Smooth muscle cell (in vitro differentiated cells): ENCODE data around the gene ZNF578. TPM values are rescaled to one million over a fixed set of nuclear protein-coding genes. Genes with fewer than 3 reads are reported as not detected.

Source experiments
- DNase-seq: peaks from one replicate; lab custom pipeline; 2025; ENCODE audit not compliant: unreplicated experiment; lab: John Stamatoyannopoulos, UW
- H2AFZ ChIP-seq: fragments of 200-600 bp; sonication (generic); 2 replicates; pipeline ENCODE4 v1.6.0; 2016; ENCODE audit warnings: antibody characterized with exemption, low read depth, mild to moderate bottlenecking
- H3F3A ChIP-seq: fragments of 200-600 bp; sonication (generic); 2 replicates; pipeline ENCODE4 v1.6.0; 2017; ENCODE audit warnings: antibody characterized with exemption, low read depth
- H3K27ac ChIP-seq: fragments of 200-600 bp; sonication (generic); 2 replicates; pipeline ENCODE4 v1.5.1; 2016; ENCODE audit warnings: low read depth, mild to moderate bottlenecking
- H3K27me3 ChIP-seq: fragments of 200-600 bp; sonication (generic); 2 replicates; pipeline ENCODE4 v1.6.1; 2016; ENCODE audit warnings: low read depth, mild to moderate bottlenecking
- H3K36me3 ChIP-seq: fragments of 200-600 bp; sonication (generic); 2 replicates; pipeline ENCODE4 v1.5.1; 2016; ENCODE audit warnings: low read depth
- H3K4me1 ChIP-seq: fragments of 200-600 bp; sonication (generic); 2 replicates; pipeline ENCODE4 v1.5.1; 2016; ENCODE audit warnings: low read depth
- H3K4me2 ChIP-seq: fragments of 200-600 bp; sonication (generic); 2 replicates; pipeline ENCODE4 v1.6.0; 2016; ENCODE audit warnings: mild to moderate bottlenecking
- H3K4me3 ChIP-seq: fragments of 200-600 bp; sonication (generic); 2 replicates; pipeline ENCODE4 v1.5.1; 2016; ENCODE audit warnings: mild to moderate bottlenecking
- H3K79me2 ChIP-seq: fragments of 200-600 bp; sonication (generic); 2 replicates; pipeline ENCODE4 v1.6.0; 2016; ENCODE audit warnings: low read depth, mild to moderate bottlenecking
- H3K9ac ChIP-seq: fragments of 200-600 bp; sonication (generic); 2 replicates; pipeline ENCODE4 v1.6.0; 2016; ENCODE audit warnings: low read depth
- H3K9me3 ChIP-seq: fragments of 200-600 bp; sonication (generic); replicated peaks from 2 replicates; pipeline ENCODE4 v1.5.1; 2016; ENCODE audit warnings: low read depth
- H4K20me1 ChIP-seq: fragments of 200-600 bp; sonication (generic); 2 replicates; pipeline ENCODE4 v1.6.0; 2016; ENCODE audit warnings: low read depth
- WGBS: methylation state at CpG from one replicate; pipeline ENCODE4 v1.1.7; 2016; ENCODE audit warnings: low lambda C conversion rate; 5-methylcytosine and 5-hydroxymethylcytosine counted together
- polyA plus RNA-seq: library from polyadenylated mRNA; unstranded; fragments of >200 nt; fragmentation: Nextera tagmentation; extraction: Ambion mirVana; gene quantifications from 2 replicates; pipeline ENCODE4 v1.2.1, GENCODE V29; 2016
- total RNA-seq: library from RNA; depleted of rRNA; stranded (reverse); fragments of >200 nt; gene quantifications from 2 replicates; pipeline ENCODE4 v1.2.3, GENCODE V29; 2014
- TF ChIP-seq, protein P1 (sequence below): fragments of 200-600 bp; sonication (generic); IDR thresholded peaks from 2 replicates; pipeline ENCODE4 v1.5.1; 2017; ENCODE audit warnings: borderline replicate concordance, mild to moderate bottlenecking, antibody characterized with exemption; ENCODE audit not compliant: insufficient read depth, poor library complexity, severe bottlenecking

The ZNF578 gene
- total and polyA plus RNA-seq, 2 experiments from 2014 or later, result 0.99 TPM; not detected in 1

- Histone ChIP-seq H3F3A (no peaks in the 10 kb centered on the region), H3K9ac (no peak overlapping the region), H3K4me2 (no peak overlapping the region), H3K4me3 (no peak overlapping the region), H4K20me1 (no peaks in the 10 kb centered on the region), H3K27me3 (no peaks in the 10 kb centered on the region), H3K79me2 (no peaks in the 10 kb centered on the region), H3K27ac (no peak overlapping the region), H3K4me1 (peaks cover 15% of the 10 kb centered on the region), H3K36me3 (no peaks in the 10 kb centered on the region), H2AFZ (no peak overlapping the region), H3K9me3 (no peaks in the 10 kb centered on the region)
- TF ChIP-seq, protein P1, sequence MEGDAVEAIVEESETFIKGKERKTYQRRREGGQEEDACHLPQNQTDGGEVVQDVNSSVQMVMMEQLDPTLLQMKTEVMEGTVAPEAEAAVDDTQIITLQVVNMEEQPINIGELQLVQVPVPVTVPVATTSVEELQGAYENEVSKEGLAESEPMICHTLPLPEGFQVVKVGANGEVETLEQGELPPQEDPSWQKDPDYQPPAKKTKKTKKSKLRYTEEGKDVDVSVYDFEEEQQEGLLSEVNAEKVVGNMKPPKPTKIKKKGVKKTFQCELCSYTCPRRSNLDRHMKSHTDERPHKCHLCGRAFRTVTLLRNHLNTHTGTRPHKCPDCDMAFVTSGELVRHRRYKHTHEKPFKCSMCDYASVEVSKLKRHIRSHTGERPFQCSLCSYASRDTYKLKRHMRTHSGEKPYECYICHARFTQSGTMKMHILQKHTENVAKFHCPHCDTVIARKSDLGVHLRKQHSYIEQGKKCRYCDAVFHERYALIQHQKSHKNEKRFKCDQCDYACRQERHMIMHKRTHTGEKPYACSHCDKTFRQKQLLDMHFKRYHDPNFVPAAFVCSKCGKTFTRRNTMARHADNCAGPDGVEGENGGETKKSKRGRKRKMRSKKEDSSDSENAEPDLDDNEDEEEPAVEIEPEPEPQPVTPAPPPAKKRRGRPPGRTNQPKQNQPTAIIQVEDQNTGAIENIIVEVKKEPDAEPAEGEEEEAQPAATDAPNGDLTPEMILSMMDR, result no peak
- DNase-seq, result no peak
- 32% methylated on average over 4 of the region's 4 CpGs for WGBS
These were observed 66.7 kb downstream of the ZNF578 start for GRCh38 chr19:52520013-52520412.

DNA sequence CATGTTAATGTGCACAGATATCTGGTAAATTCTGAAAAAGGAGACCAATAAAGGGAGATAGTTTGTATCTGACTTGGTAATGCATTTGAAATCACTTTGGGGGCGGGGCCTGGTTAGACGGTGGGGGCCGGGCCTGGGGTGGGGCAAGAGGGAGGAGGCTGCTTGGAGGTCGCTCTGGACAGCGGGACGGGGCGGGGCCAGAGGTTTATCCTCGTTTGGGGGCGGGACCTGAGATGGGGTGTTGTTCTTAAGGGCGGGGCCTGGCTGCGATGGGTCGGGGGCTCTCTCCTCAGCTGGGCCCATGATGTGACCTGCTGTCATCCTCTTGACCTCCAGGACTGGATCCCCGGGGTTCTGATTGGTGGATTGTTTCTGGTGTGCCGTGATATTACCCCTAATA is 69.2 kb downstream of the ZNF578 start:
- H3K9ac ChIP-seq, result no peak overlapping the region
- no peaks in the 10 kb centered on the region for H4K20me1 ChIP-seq
- H2AFZ ChIP-seq, result no peak overlapping the region
- H3K27me3 ChIP-seq, result no peaks in the 10 kb centered on the region
- H3F3A ChIP-seq, result peaks cover 3% of the 10 kb centered on the region
- no peaks in the 10 kb centered on the region for H3K79me2 ChIP-seq
- peaks cover 15% of the 10 kb centered on the region for H3K4me1 ChIP-seq
- H3K36me3 ChIP-seq, result no peaks in the 10 kb centered on the region
- no peak overlapping the region for H3K4me3 ChIP-seq
- whole genome bisulfite sequencing, result 89% methylated on average over 11 of the region's 14 CpGs
- TF ChIP-seq, protein P1, result no peak
- no peak overlapping the region for H3K27ac ChIP-seq
- no peak overlapping the region for H3K4me2 ChIP-seq
- no peak for DNase-seq
- no peaks in the 10 kb centered on the region for H3K9me3 ChIP-seq

- Histone ChIP-seq H3K9ac (no peak overlapping the region), H3K36me3 (no peaks in the 10 kb centered on the region), H3K27me3 (no peaks in the 10 kb centered on the region), H2AFZ (no peak overlapping the region), H3K9me3 (no peaks in the 10 kb centered on the region), H3K4me1 (peaks cover 15% of the 10 kb centered on the region), H3K27ac (no peak overlapping the region), H3K79me2 (peaks cover 13% of the 10 kb centered on the region), H4K20me1 (no peaks in the 10 kb centered on the region), H3K4me3 (no peak overlapping the region), H3F3A (peaks cover 3% of the 10 kb centered on the region), H3K4me2 (no peak overlapping the region)
- DNase-seq, result no peak
- WGBS, result 93% methylated on average over 20 of the region's 20 CpGs
- TF ChIP-seq, protein P1, result no peak
These were observed 70.7 kb downstream of the ZNF578 start for GRCh38 chr19:52524086-52524485.
